ENCODE results near the gene PRR20B. TPM values are rescaled to one million over a fixed set of nuclear protein-coding genes. Genes with fewer than 3 reads are reported as not detected.
"Not testable (repeated sequence)": the region's sequence is repeated elsewhere in the genome, so short reads cannot be mapped to it uniquely, and the experiment has no call there.

Gene PRR20B
- total RNA-seq, 1 experiment from 2014 or later = not detected

DNA sequence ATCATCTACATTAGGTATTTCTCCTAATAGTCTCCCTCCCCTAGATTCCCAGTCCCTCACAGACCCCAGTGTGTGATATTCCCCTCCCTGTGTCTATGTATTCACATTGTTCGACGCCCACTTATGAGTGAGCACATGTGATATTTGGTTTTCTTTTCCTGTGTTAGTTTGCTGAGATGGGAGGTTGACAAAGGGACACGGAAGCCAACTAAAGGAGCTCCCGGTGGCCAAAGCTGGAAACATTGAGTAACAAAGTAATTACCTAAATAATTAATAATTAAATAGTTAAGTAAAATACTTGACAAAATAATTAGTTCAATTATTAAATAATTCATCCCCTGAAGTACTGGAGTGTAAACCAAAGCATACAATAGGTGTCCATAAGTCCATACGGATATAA is 8.3 kb upstream of the PRR20B start:
- no peak overlapping the region for H3K14ac ChIP-seq (ENCODE audit: insufficient read depth, low read length)
- no peak overlapping the region for H2BK20ac ChIP-seq (ENCODE audit: low read depth, low read length, poor library complexity, severe bottlenecking)
- H3K79me1 ChIP-seq (ENCODE audit: insufficient read depth, low read depth, low read length, poor library complexity, severe bottlenecking) = no peaks in the 10 kb centered on the region
- no peak for DNase-seq
- Mint-ChIP-seq H3K9me3 (0 out of 5 replicates have a peak, but pooled peaks cover 0 to 2% of the 10 kb centered on the region in 2 experiments), H3K36me3 (ENCODE audit: insufficient read depth in 1 of 3, low read depth in 3 of 3) (no peaks in the 10 kb centered on the region; a peak in 1 of 7 replicates), H3K4me1 (no peaks in the 10 kb centered on the region), H3K4me3 (no peak overlapping the region), H3K27me3 (ENCODE audit: low read depth) (no peaks in the 10 kb centered on the region), H3K27ac (no peak overlapping the region)
- H3K27me3 ChIP-seq (ENCODE audit: insufficient read depth, low read length) = no peaks in the 10 kb centered on the region
- H4K8ac ChIP-seq (replicated peaks; ENCODE audit: insufficient read length, low read depth, low read length) = no peak overlapping the region
- H2AK5ac ChIP-seq (ENCODE audit: insufficient read length, low read length) = no peak overlapping the region
- no peaks in the 10 kb centered on the region for H3K23me2 ChIP-seq (ENCODE audit: insufficient read length, low read depth, low read length, poor library complexity, severe bottlenecking)
- WGBS (ENCODE audit: extremely low coverage, insufficient read length, low lambda C conversion rate) = no CpG with 5 or more reads among the region's 5 CpGs
- H4K5ac ChIP-seq (ENCODE audit: insufficient read length, low read depth, low read length) = no peak overlapping the region
- H2AFZ ChIP-seq (ENCODE audit: low read length) = no peak overlapping the region
- no peaks in the 10 kb centered on the region for H4K20me1 ChIP-seq (ENCODE audit: control insufficient read depth, insufficient read depth, insufficient read length)
- H3K23ac ChIP-seq (ENCODE audit: insufficient read length, low read depth, low read length) = no peak overlapping the region
- no peaks in the 10 kb centered on the region for H3K4me1 ChIP-seq (ENCODE audit: insufficient read depth, low read length)
- H3K27ac ChIP-seq (ENCODE audit: insufficient read length, low read depth, low read length) = no peak overlapping the region
- no peak overlapping the region for H2BK15ac ChIP-seq (ENCODE audit: low read depth, low read length)
- no peak overlapping the region for H3K4me2 ChIP-seq (ENCODE audit: insufficient read depth, insufficient read length, low read length)
- no peak overlapping the region for H3K9ac ChIP-seq (ENCODE audit: extremely low read depth, insufficient read length, low read length)
- no peak overlapping the region for H3T11ph ChIP-seq (ENCODE audit: low read length)
- no peaks in the 10 kb centered on the region for H3K9me3 ChIP-seq (ENCODE audit: control insufficient read depth, low read depth, low read length)
- H3K79me2 ChIP-seq (ENCODE audit: insufficient read depth, low read length) = no peaks in the 10 kb centered on the region
- no peak overlapping the region for H3K56ac ChIP-seq (ENCODE audit: insufficient read length, low read depth, low read length)
- no peak overlapping the region for H2BK120ac ChIP-seq (ENCODE audit: low read depth, low read length, poor library complexity, severe bottlenecking)
- no peak overlapping the region for H4K91ac ChIP-seq (ENCODE audit: insufficient read length, low read depth, low read length)
- TF ChIP-seq, protein P1, sequence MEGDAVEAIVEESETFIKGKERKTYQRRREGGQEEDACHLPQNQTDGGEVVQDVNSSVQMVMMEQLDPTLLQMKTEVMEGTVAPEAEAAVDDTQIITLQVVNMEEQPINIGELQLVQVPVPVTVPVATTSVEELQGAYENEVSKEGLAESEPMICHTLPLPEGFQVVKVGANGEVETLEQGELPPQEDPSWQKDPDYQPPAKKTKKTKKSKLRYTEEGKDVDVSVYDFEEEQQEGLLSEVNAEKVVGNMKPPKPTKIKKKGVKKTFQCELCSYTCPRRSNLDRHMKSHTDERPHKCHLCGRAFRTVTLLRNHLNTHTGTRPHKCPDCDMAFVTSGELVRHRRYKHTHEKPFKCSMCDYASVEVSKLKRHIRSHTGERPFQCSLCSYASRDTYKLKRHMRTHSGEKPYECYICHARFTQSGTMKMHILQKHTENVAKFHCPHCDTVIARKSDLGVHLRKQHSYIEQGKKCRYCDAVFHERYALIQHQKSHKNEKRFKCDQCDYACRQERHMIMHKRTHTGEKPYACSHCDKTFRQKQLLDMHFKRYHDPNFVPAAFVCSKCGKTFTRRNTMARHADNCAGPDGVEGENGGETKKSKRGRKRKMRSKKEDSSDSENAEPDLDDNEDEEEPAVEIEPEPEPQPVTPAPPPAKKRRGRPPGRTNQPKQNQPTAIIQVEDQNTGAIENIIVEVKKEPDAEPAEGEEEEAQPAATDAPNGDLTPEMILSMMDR (conservative IDR thresholded peaks at IDR 0.05) = no peak
- H3K18ac ChIP-seq (ENCODE audit: insufficient read length, low read depth, low read length) = no peak overlapping the region
- no peak overlapping the region for H2BK5ac ChIP-seq (ENCODE audit: insufficient read length, low read length)
- H3K4ac ChIP-seq (ENCODE audit: low read depth, low read length) = no peak overlapping the region
- H2BK12ac ChIP-seq (ENCODE audit: insufficient read length, low read depth, low read length) = no peak overlapping the region

DNA sequence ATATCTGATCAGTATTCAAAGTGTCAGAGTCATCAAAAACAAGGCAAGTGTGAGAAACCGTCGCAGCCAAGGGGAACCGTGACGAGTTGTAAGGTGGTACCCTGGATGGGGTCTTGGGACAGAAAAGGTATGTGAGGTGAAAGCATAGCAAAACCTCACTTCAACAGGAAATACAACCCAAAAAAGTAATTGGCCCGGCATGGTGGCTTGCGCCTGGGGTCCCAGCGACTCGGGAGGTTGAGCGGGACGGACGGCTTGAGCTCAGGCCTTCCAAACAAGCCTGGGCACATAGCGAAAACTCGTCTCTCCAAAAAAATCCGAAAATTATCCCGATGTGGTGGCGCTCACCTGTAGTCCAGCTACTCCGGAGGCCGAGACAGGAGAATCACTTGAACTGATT is 7.5 kb upstream of the PRR20B start:
- H4K5ac ChIP-seq (ENCODE audit: insufficient read length, low read depth, low read length); H3K4me2 ChIP-seq (ENCODE audit: insufficient read depth, insufficient read length, low read length); H4K20me1 ChIP-seq (ENCODE audit: control insufficient read depth, insufficient read depth, insufficient read length); H3K14ac ChIP-seq (ENCODE audit: insufficient read depth, low read length); H2AFZ ChIP-seq (ENCODE audit: low read length); H3K79me1 ChIP-seq (ENCODE audit: insufficient read depth, low read depth, low read length, poor library complexity, severe bottlenecking); H2BK120ac ChIP-seq (ENCODE audit: low read depth, low read length, poor library complexity, severe bottlenecking); H2BK20ac ChIP-seq (ENCODE audit: low read depth, low read length, poor library complexity, severe bottlenecking); H2BK15ac ChIP-seq (ENCODE audit: low read depth, low read length); H3K36me3 Mint-ChIP-seq (ENCODE audit: insufficient read depth in 1 of 3, low read depth in 3 of 3); H3K4ac ChIP-seq (ENCODE audit: low read depth, low read length); H3K27me3 ChIP-seq (ENCODE audit: insufficient read depth, low read length); H3K27ac ChIP-seq (ENCODE audit: insufficient read length, low read depth, low read length); H3K4me1 ChIP-seq (ENCODE audit: insufficient read depth, low read length); H3K9me3 Mint-ChIP-seq; H3K9ac ChIP-seq (ENCODE audit: extremely low read depth, insufficient read length, low read length); H3K23me2 ChIP-seq (ENCODE audit: insufficient read length, low read depth, low read length, poor library complexity, severe bottlenecking); H3K27me3 Mint-ChIP-seq (ENCODE audit: low read depth); H3K23ac ChIP-seq (ENCODE audit: insufficient read length, low read depth, low read length); H2BK12ac ChIP-seq (ENCODE audit: insufficient read length, low read depth, low read length); H3K79me2 ChIP-seq (ENCODE audit: insufficient read depth, low read length); H3K4me1 Mint-ChIP-seq; H3T11ph ChIP-seq (ENCODE audit: low read length); H3K18ac ChIP-seq (ENCODE audit: insufficient read length, low read depth, low read length); H3K9me3 ChIP-seq (ENCODE audit: control insufficient read depth, low read depth, low read length); H4K8ac ChIP-seq (replicated peaks; ENCODE audit: insufficient read length, low read depth, low read length); DNase-seq; H3K27ac Mint-ChIP-seq; H4K91ac ChIP-seq (ENCODE audit: insufficient read length, low read depth, low read length); H3K56ac ChIP-seq (ENCODE audit: insufficient read length, low read depth, low read length); H3K4me3 Mint-ChIP-seq; H2AK5ac ChIP-seq (ENCODE audit: insufficient read length, low read length); H2BK5ac ChIP-seq (ENCODE audit: insufficient read length, low read length): not testable (repeated sequence)
- WGBS (ENCODE audit: extremely low coverage, insufficient read length, low lambda C conversion rate) = no CpG with 5 or more reads among the region's 18 CpGs
